Mucosa of descending colon (tissue), 3 donors: ENCODE measurements around the gene B9D1. TPM values are rescaled to one million over a fixed set of nuclear protein-coding genes. Genes with fewer than 3 reads are reported as not detected.
A peak's percentile ranks its signal among the peaks of the same experiment; 100 is the strongest.
"Not testable (repeated sequence)": the region's sequence is repeated elsewhere in the genome, so short reads cannot be mapped to it uniquely, and the experiment has no call there.

ENCODE experiments used
- ATAC-seq: fragments of 200-7000 bp; cut with Tn5 transposase; one replicate; pipeline ENCODE4 v1.9.1; 2020; ENCODE audit warnings: mild to moderate bottlenecking, moderate library complexity
- DNase-seq, 3 donors: peaks; one replicate each; pipeline ENCODE4 v3.0.0-alpha.2; 2020
- H3K36me3 ChIP-seq: fragments of 200-600 bp; one replicate; pipeline ENCODE4 v1.8.0; 2021; ENCODE audit warnings: low read depth, mild to moderate bottlenecking
- H3K4me1 ChIP-seq: fragments of 200-600 bp; one replicate; pipeline ENCODE4 v1.8.0; 2021; ENCODE audit warnings: low read depth, mild to moderate bottlenecking
- H3K4me3 ChIP-seq: fragments of 200-600 bp; one replicate; pipeline ENCODE4 v1.8.0; 2021; ENCODE audit warnings: mild to moderate bottlenecking
- H3K9me3 ChIP-seq: fragments of 200-600 bp; one replicate; pipeline ENCODE4 v1.8.0; 2021; ENCODE audit warnings: mild to moderate bottlenecking
- CTCF ChIP-seq: fragments of 200-600 bp; IDR thresholded peaks from one replicate; pipeline ENCODE4 v1.8.0; 2022; ENCODE audit warnings: antibody characterized with exemption, mild to moderate bottlenecking
- intact Hi-C, 2 donors: fragments of 100-400 bp; cut with DNase I in 1 of 2; cut with micrococcal nuclease in 1 of 2; formaldehyde crosslinking; loops; one replicate each; pipeline versions ENCODE4 v1.11.0 to v1.11.1; 2022; cut with DNase I, micrococcal nuclease
- total RNA-seq, 3 donors: library from RNA; stranded (reverse); fragmentation: NEBNext Ultra II Directional in 2 of 3; extraction: Animal tissue kit (Norgen Biotek cat#: 25700) in 2 of 3; gene quantifications; one replicate each; pipeline versions ENCODE4 v1.2.1 to v1.2.4, GENCODE V29; 2021 to 2023
- donor health status: DM: no; HTN: no; CAD: no; lungs with moderate emphysema.
- donor health status: DM: no; HTN: no; CAD: no.
- donor health status: DM: no; HTN: yes; CAD: no.

B9D1 gene
- total RNA-seq, 3 donors from 2014 or later = 5.1 to 11.8 (median 10.7) TPM

- Histone ChIP-seq H3K4me1 (peaks cover 6% of the 10 kb centered on the region), H3K9me3 (no peaks in the 10 kb centered on the region), H3K36me3 (no peaks in the 10 kb centered on the region), H3K4me3 (no peak overlapping the region)
- intact Hi-C loops = no loop called here
- no peak for TF ChIP-seq CTCF
- ATAC-seq (peak; percentile 50), DNase-seq (peak in 2 of 3 donors; percentile 28 to 33)
These were observed 5.2 kb downstream of the B9D1 start for GRCh38 chr17:19357351-19357750.

GRCh38 chr17:19354748-19355147, 7.8 kb downstream of the B9D1 start:
- intact Hi-C loops = no loop called here
- Histone ChIP-seq H3K4me1 (no peaks in the 10 kb centered on the region), H3K4me3 (no peak overlapping the region), H3K36me3 (no peaks in the 10 kb centered on the region), H3K9me3 (no peaks in the 10 kb centered on the region)
- no peak for DNase-seq
- ATAC-seq = no peak
- no peak for TF ChIP-seq CTCF

- H3K9me3 ChIP-seq, DNase-seq, intact Hi-C loops, H3K36me3 ChIP-seq, H3K4me3 ChIP-seq, ATAC-seq, H3K4me1 ChIP-seq: not testable (repeated sequence)
These were observed 9.1 kb downstream of the B9D1 start for GRCh38 chr17:19353401-19353800.

GRCh38 chr17:19348806-19349205, 13.7 kb downstream of the B9D1 start:
- DNase-seq = peak in 1 of 3 donors; percentile 24
- Histone ChIP-seq H3K4me1 (peaks cover 14% of the 10 kb centered on the region), H3K36me3 (no peaks in the 10 kb centered on the region), H3K9me3 (no peaks in the 10 kb centered on the region), H3K4me3 (no peak overlapping the region)
- no peak for ATAC-seq
- intact Hi-C loops = no loop called here
- TF ChIP-seq CTCF = no peak

GRCh38 chr17:19348081-19348650, 14.4 kb downstream of the B9D1 start:
- peak in 1 of 3 donors; percentile 39 for DNase-seq
- H3K4me3 ChIP-seq = no peak overlapping the region
- peak; percentile 57 for ATAC-seq

More at GRCh38 chr17:19348081-19348650, 14.4 kb downstream of the B9D1 start:
- TF ChIP-seq CTCF = no peak
- Histone ChIP-seq H3K36me3 (no peaks in the 10 kb centered on the region), H3K9me3 (no peaks in the 10 kb centered on the region), H3K4me1 (peaks cover 14% of the 10 kb centered on the region)
- intact Hi-C loops = no loop called here
